Endothelial cell of umbilical vein (primary cell): Measurements from ENCODE around the gene ITGA3. TPM values are rescaled to one million over a fixed set of nuclear protein-coding genes. Genes with fewer than 3 reads are reported as not detected.

Experiments used
- BruUV-seq: library from RNA; stranded (reverse); fragments of 400-500 nt; replicated peaks from 2 replicates; lab custom pipeline; 2021; lab: Mats Ljungman, UMichigan
- CTCF ChIA-PET: fragments of 300-600, 350-600 bp; sonication (Branson Sonifier 250); formaldehyde crosslinking; loops from one replicate; lab custom pipeline; 2021; ENCODE audit warnings: antibody characterized with exemption, inconsistent platforms; lab: Charles Lee
- POLR2A ChIA-PET: fragments of 300-600, 350-600 bp; sonication (Branson Sonifier 250); formaldehyde crosslinking; loops from one replicate; lab custom pipeline; 2021; ENCODE audit warnings: antibody characterized with exemption, inconsistent platforms; lab: Charles Lee
- DNase-seq: peaks from one replicate; pipeline ENCODE4 v3.0.0-alpha.2; 2011; ENCODE audit warnings: low read depth, low spot score
- FAIRE-seq: peaks from 2 replicates; lab custom pipeline; 2011; peaks lifted over from hg19 to GRCh38; lab: Jason Lieb, UNC
- H2AFZ ChIP-seq: 2 replicates; pipeline ENCODE4 v1.6.0; 2012; ENCODE audit warnings: low read depth, low read length, control low read depth, inconsistent platforms
- H3K27ac ChIP-seq: 2 replicates; pipeline ENCODE4 v1.5.1; 2011; ENCODE audit warnings: low read depth, mild to moderate bottlenecking, control low read depth, low read length, moderate library complexity; ENCODE audit not compliant: insufficient read depth
- H3K27me3 ChIP-seq, 2 experiments: 2 replicates each; pipeline versions ENCODE4 v1.6.0 to v1.6.1; 2011; ENCODE audit warnings: low read length in 2 of 2, mixed read lengths in 1 of 2; ENCODE audit not compliant: control insufficient read depth in 2 of 2, insufficient read depth in 2 of 2
- H3K36me3 ChIP-seq, 2 experiments: 2 replicates in 1 of 2; 3 replicates in 1 of 2; pipeline ENCODE4 v1.5.1; 2011; ENCODE audit warnings: low read length in 2 of 2, mild to moderate bottlenecking in 1 of 2, moderate library complexity in 1 of 2; ENCODE audit not compliant: control insufficient read depth in 2 of 2, insufficient read depth in 2 of 2; ENCODE audit errors: extremely low read depth in 1 of 2
- H3K4me1 ChIP-seq: 3 replicates; pipeline ENCODE4 v1.5.1; 2011; ENCODE audit warnings: mild to moderate bottlenecking, low read length; ENCODE audit not compliant: control insufficient read depth, insufficient read depth; ENCODE audit errors: extremely low read depth
- H3K4me2 ChIP-seq: 2 replicates; pipeline ENCODE4 v1.6.1; 2011; ENCODE audit warnings: low read length, control low read depth, mixed read lengths; ENCODE audit not compliant: insufficient read depth
- H3K4me3 ChIP-seq, 3 experiments: fragments of 200-600 bp in 1 of 3; sonication (generic), shearing (Covaris generic) in 1 of 3; replicated peaks in 1 of 3; 2 replicates each; pipeline ENCODE4 v1.5.1; 2011 to 2016; ENCODE audit warnings: control low read depth in 3 of 3, low read length in 3 of 3, mild to moderate bottlenecking in 2 of 3, inconsistent platforms in 1 of 3, low read depth in 1 of 3, moderate library complexity in 1 of 3; ENCODE audit not compliant: insufficient read depth in 1 of 3
- H3K79me2 ChIP-seq: 2 replicates; pipeline ENCODE4 v1.6.0; 2012; ENCODE audit warnings: low read length, inconsistent platforms; ENCODE audit not compliant: control insufficient read depth, insufficient read depth
- H3K9ac ChIP-seq: replicated peaks from 2 replicates; pipeline ENCODE3; 2011; ENCODE audit warnings: low read length, control low read depth; ENCODE audit not compliant: insufficient read depth; ENCODE audit errors: extremely low read depth
- H3K9me1 ChIP-seq: replicated peaks from 3 replicates; pipeline ENCODE4 v1.6.0; 2011; ENCODE audit warnings: mild to moderate bottlenecking, low read length; ENCODE audit not compliant: control insufficient read depth, insufficient read depth; ENCODE audit errors: extremely low read depth
- H3K9me3 ChIP-seq: replicated peaks from 2 replicates; pipeline ENCODE4 v1.5.1; 2012; ENCODE audit warnings: low read length, inconsistent platforms; ENCODE audit not compliant: control insufficient read depth, insufficient read depth
- H4K20me1 ChIP-seq: replicated peaks from 2 replicates; pipeline ENCODE3; 2011; ENCODE audit warnings: mild to moderate bottlenecking, low read length; ENCODE audit not compliant: control insufficient read depth, insufficient read depth; ENCODE audit errors: extremely low read depth
- CTCF ChIP-seq, 2 donors: IDR thresholded peaks; 1 replicate in 1 of 2; 2 replicates in 1 of 2; pipeline ENCODE4 v1.5.1; 2011; ENCODE audit warnings: low read length in 2 of 2, mild to moderate bottlenecking in 2 of 2, moderate library complexity in 2 of 2, control low read depth in 1 of 2, inconsistent platforms in 1 of 2, low read depth in 1 of 2; ENCODE audit not compliant: insufficient read depth in 1 of 2; ENCODE audit errors: extremely low read depth in 1 of 2
- EZH2 ChIP-seq: IDR thresholded peaks from 2 replicates; pipeline ENCODE4 v1.6.1; 2012; ENCODE audit warnings: borderline replicate concordance, low read depth, mild to moderate bottlenecking, moderate library complexity, low read length, inconsistent platforms; ENCODE audit not compliant: severe bottlenecking
- FOS ChIP-seq: IDR thresholded peaks from 2 replicates; pipeline ENCODE4 v1.6.1; 2011; ENCODE audit warnings: mild to moderate bottlenecking, low read length, moderate library complexity, borderline replicate concordance; ENCODE audit not compliant: insufficient read depth
- GATA2 ChIP-seq: IDR thresholded peaks from 2 replicates; pipeline ENCODE4 v1.7.0; 2011; ENCODE audit warnings: low read depth, mild to moderate bottlenecking, moderate library complexity, mixed read lengths, low read length; ENCODE audit not compliant: insufficient read length, insufficient read depth
- JUN ChIP-seq: IDR thresholded peaks from 2 replicates; pipeline ENCODE4 v1.6.1; 2011; ENCODE audit warnings: borderline replicate concordance, low read depth; ENCODE audit not compliant: insufficient read length, insufficient read depth
- MAX ChIP-seq: IDR thresholded peaks from 2 replicates; pipeline ENCODE4 v1.6.1; 2011; ENCODE audit not compliant: insufficient read depth, insufficient read length
- MYC ChIP-seq: IDR thresholded peaks from one replicate; pipeline ENCODE4 v1.6.1; 2011; ENCODE audit warnings: mild to moderate bottlenecking, low read depth, low read length
- POLR2A ChIP-seq: IDR thresholded peaks from 2 replicates; pipeline ENCODE4 v1.6.1; 2012; ENCODE audit warnings: low read depth, mild to moderate bottlenecking, control low read depth, low read length
- POLR2AphosphoS5 ChIP-seq: IDR thresholded peaks from 2 replicates; pipeline ENCODE4 v1.6.1; 2012; ENCODE audit warnings: low read depth, mild to moderate bottlenecking, control low read depth, low read length, moderate library complexity; ENCODE audit not compliant: insufficient read depth
- dilution Hi-C: fragments of 300-500 bp; cut with MboI; formaldehyde crosslinking; loops from one replicate; pipeline ENCODE4 v1.15.0; 2019; ENCODE audit warnings: low sequenced_read_pairs; ENCODE audit not compliant: extremely low pct_ligation_motif_present
- intact Hi-C: fragments of 100-400 bp; cut with micrococcal nuclease; formaldehyde crosslinking; loops from one replicate; pipeline ENCODE4 v1.10.0; 2022
- polyA plus RNA-seq, 4 experiments: library from polyadenylated mRNA; depleted of rRNA in 3 of 4; stranded (reverse) in 3 of 4; unstranded in 1 of 4; fragments of >200 nt; gene quantifications; 2 replicates each; pipeline versions ENCODE4 v1.2.1 to v1.2.3, GENCODE V29; 2011 to 2012; ENCODE audit warnings: missing spikeins in 1 of 4
- total RNA-seq: library from RNA; stranded (reverse); gene quantifications from 2 replicates; pipeline ENCODE4 v1.2.3, GENCODE V29; 2021

The ITGA3 gene
- total and polyA plus RNA-seq, 2 donors (not counting 3 experiments of a cell fraction or from before 2014, with no cell fraction given) = 92.7 to 112 TPM

GRCh38 chr17:50135316-50136095, 79.6 kb downstream of the ITGA3 start:
- TF ChIP-seq CTCF (IDR thresholded peaks at IDR 0.05; ENCODE audit: extremely low read depth in 1 of 2, insufficient read depth in 1 of 2, low read depth in 1 of 2, low read length in 2 of 2) = no peak
- TF ChIP-seq FOS = no peak
- TF ChIP-seq POLR2A = no peak
- TF ChIP-seq GATA2 = no peak
- TF ChIP-seq EZH2 = no peak
- TF ChIP-seq MYC = no peak
- TF ChIP-seq MAX = no peak
- TF ChIP-seq POLR2AphosphoS5 = no peak
- TF ChIP-seq JUN = no peak
- dilution Hi-C loops = no loop called here
- Histone ChIP-seq H3K27me3 (no peaks in the 10 kb centered on the region), H3K4me3 (no peak overlapping the region), H4K20me1 (no peaks in the 10 kb centered on the region), H3K4me1 (peaks cover 8% of the 10 kb centered on the region), H3K36me3 (peaks cover 22 to 53% of the 10 kb centered on the region in 2 experiments), H3K9me1 (no peaks in the 10 kb centered on the region), H3K79me2 (no peaks in the 10 kb centered on the region), H3K27ac (no peak overlapping the region), H2AFZ (no peak overlapping the region), H3K9ac (no peak overlapping the region), H3K9me3 (no peaks in the 10 kb centered on the region), H3K4me2 (no peak overlapping the region)
- CTCF ChIA-PET = interaction anchor here (0.7 to 2.7 kb wide), 4 partner anchors 17 to 26 kb away, joined by 3 to 11 read pairs (median 5); no protein-coding TSS in a partner anchor
- FAIRE-seq = no peak
- no TSS peak for BruUV-seq
- no peak for DNase-seq
- intact Hi-C loops = no loop called here
- POLR2A ChIA-PET = no interaction called here
